ENCODE results near the gene MXRA8.

MXRA8 gene

DNA sequence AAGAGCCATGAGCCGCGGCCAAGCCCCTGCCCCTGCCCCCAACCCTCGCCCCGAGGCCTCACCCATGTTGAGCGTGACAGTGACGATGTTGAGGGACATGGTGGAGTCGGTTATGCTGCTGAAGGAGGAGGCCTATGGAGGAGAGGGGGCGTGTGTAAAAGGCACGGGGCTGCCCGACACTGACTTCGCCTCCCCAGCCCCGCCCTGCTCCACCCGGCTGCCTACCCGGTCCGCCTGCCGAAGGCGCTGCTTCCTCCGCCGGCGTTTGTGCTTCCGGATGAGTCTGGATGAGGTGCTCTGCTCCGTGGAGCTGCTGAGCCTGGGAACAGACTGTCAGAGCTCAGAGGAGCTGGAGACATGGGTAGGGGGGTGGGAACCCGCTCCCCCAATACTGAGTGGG lies 18.2 kb downstream of the MXRA8 start:
- Histone ChIP-seq H3F3A (ENCODE audit: insufficient read depth, low read length) (no peaks in the 10 kb centered on the region), H3K9ac (ENCODE audit: low read length) (no peak overlapping the region), H3K27ac (ENCODE audit: low read length) (no peak overlapping the region), H3K9me2 (replicated peaks; ENCODE audit: insufficient read depth, low read length) (no peaks in the 10 kb centered on the region), H2AFZ (ENCODE audit: low read length) (no peak overlapping the region), H3K4me3 (ENCODE audit: low read length) (no peak overlapping the region), H4K20me1 (ENCODE audit: insufficient read depth, low read length) (no peaks in the 10 kb centered on the region), H3K4me1 (ENCODE audit: low read length) (no peaks in the 10 kb centered on the region), H3K79me2 (ENCODE audit: low read length) (no peaks in the 10 kb centered on the region), H3K36me3 (replicated peaks; ENCODE audit: insufficient read depth, low read length) (no peaks in the 10 kb centered on the region), H3K4me2 (ENCODE audit: low read depth, low read length) (no peak overlapping the region), H3K27me3 (replicated peaks; ENCODE audit: insufficient read depth, low read length) (no peaks in the 10 kb centered on the region), H3K9me3 (replicated peaks; ENCODE audit: insufficient read depth, low read length) (no peaks in the 10 kb centered on the region)
- TF ChIP-seq EZH2 (optimal IDR thresholded peaks at IDR 0.05; ENCODE audit: low read depth, low read length) (no peak), EZH2phosphoT487 (IDR thresholded peaks at IDR 0.05; ENCODE audit: low read length) (no peak)
- TF ChIP-seq, protein P1, sequence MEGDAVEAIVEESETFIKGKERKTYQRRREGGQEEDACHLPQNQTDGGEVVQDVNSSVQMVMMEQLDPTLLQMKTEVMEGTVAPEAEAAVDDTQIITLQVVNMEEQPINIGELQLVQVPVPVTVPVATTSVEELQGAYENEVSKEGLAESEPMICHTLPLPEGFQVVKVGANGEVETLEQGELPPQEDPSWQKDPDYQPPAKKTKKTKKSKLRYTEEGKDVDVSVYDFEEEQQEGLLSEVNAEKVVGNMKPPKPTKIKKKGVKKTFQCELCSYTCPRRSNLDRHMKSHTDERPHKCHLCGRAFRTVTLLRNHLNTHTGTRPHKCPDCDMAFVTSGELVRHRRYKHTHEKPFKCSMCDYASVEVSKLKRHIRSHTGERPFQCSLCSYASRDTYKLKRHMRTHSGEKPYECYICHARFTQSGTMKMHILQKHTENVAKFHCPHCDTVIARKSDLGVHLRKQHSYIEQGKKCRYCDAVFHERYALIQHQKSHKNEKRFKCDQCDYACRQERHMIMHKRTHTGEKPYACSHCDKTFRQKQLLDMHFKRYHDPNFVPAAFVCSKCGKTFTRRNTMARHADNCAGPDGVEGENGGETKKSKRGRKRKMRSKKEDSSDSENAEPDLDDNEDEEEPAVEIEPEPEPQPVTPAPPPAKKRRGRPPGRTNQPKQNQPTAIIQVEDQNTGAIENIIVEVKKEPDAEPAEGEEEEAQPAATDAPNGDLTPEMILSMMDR (IDR thresholded peaks at IDR 0.05; ENCODE audit: low read length), result no peak
- no peak for DNase-seq

GRCh38 chr1:1338278-1338677 lies 20.1 kb downstream of the MXRA8 start:
- no peaks in the 10 kb centered on the region for H3K36me3 ChIP-seq (replicated peaks; ENCODE audit: insufficient read depth, low read length)
- H3K4me1 ChIP-seq (ENCODE audit: low read length), result no peaks in the 10 kb centered on the region
- H3K27me3 ChIP-seq (replicated peaks; ENCODE audit: insufficient read depth, low read length), result no peaks in the 10 kb centered on the region
- no peaks in the 10 kb centered on the region for H3K9me2 ChIP-seq (replicated peaks; ENCODE audit: insufficient read depth, low read length)
- TF ChIP-seq, protein P1 (IDR thresholded peaks at IDR 0.05; ENCODE audit: low read length), result no peak
- TF ChIP-seq EZH2 (optimal IDR thresholded peaks at IDR 0.05; ENCODE audit: low read depth, low read length), result no peak
- TF ChIP-seq EZH2phosphoT487 (IDR thresholded peaks at IDR 0.05; ENCODE audit: low read length), result no peak
- H4K20me1 ChIP-seq (ENCODE audit: insufficient read depth, low read length), result no peaks in the 10 kb centered on the region
- no peak overlapping the region for H2AFZ ChIP-seq (ENCODE audit: low read length)
- H3F3A ChIP-seq (ENCODE audit: insufficient read depth, low read length), result no peaks in the 10 kb centered on the region
- no peak overlapping the region for H3K4me2 ChIP-seq (ENCODE audit: low read depth, low read length)
- no peaks in the 10 kb centered on the region for H3K79me2 ChIP-seq (ENCODE audit: low read length)
- H3K9me3 ChIP-seq (replicated peaks; ENCODE audit: insufficient read depth, low read length), result no peaks in the 10 kb centered on the region
- no peak overlapping the region for H3K27ac ChIP-seq (ENCODE audit: low read length)
- no peak overlapping the region for H3K4me3 ChIP-seq (ENCODE audit: low read length)
- H3K9ac ChIP-seq (ENCODE audit: low read length), result no peak overlapping the region
- no peak for DNase-seq

DNA sequence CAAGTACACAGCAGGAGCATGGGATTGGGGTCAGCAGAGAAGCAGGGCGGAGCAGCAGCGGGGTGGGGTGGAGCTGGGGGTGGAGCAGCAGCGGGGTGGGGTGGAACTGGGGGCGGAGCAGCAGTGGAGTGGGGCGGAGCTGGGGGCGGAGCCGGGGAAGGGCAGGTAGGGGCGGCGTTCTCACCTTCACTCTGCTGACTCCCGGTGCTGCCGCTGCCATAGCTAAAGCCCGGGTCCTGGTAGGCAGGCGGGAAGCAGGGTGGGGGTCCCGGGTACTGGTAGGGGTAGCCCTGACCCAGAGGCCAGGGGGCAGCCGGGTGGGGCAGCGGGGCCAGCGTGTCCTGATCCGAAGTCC lies 20.6 kb downstream of the MXRA8 start:
- TF ChIP-seq EZH2phosphoT487 (IDR thresholded peaks at IDR 0.05; ENCODE audit: low read length) (no peak), EZH2 (optimal IDR thresholded peaks at IDR 0.05; ENCODE audit: low read depth, low read length) (no peak)
- TF ChIP-seq, protein P1 (IDR thresholded peaks at IDR 0.05; ENCODE audit: low read length), result no peak
- no peak for DNase-seq
- H3K36me3 ChIP-seq (replicated peaks; ENCODE audit: insufficient read depth, low read length), result no peaks in the 10 kb centered on the region
- H3K79me2 ChIP-seq (ENCODE audit: low read length), result no peaks in the 10 kb centered on the region
- no peaks in the 10 kb centered on the region for H3F3A ChIP-seq (ENCODE audit: insufficient read depth, low read length)
- H4K20me1 ChIP-seq (ENCODE audit: insufficient read depth, low read length), result no peaks in the 10 kb centered on the region
- no peak overlapping the region for H3K4me2 ChIP-seq (ENCODE audit: low read depth, low read length)
- H3K4me3 ChIP-seq (ENCODE audit: low read length), result no peak overlapping the region
- no peaks in the 10 kb centered on the region for H3K4me1 ChIP-seq (ENCODE audit: low read length)
- no peaks in the 10 kb centered on the region for H3K9me3 ChIP-seq (replicated peaks; ENCODE audit: insufficient read depth, low read length)
- no peaks in the 10 kb centered on the region for H3K9me2 ChIP-seq (replicated peaks; ENCODE audit: insufficient read depth, low read length)
- no peak overlapping the region for H3K27ac ChIP-seq (ENCODE audit: low read length)
- H2AFZ ChIP-seq (ENCODE audit: low read length), result no peak overlapping the region
- no peak overlapping the region for H3K9ac ChIP-seq (ENCODE audit: low read length)
- H3K27me3 ChIP-seq (replicated peaks; ENCODE audit: insufficient read depth, low read length), result no peaks in the 10 kb centered on the region
